Activated T-helper 9 cell treated with anti-CD3 and anti-CD28 coated beads, Interleukin-2, amount 50 U/mL, for 16 hours (primary cell): ENCODE measurements around the gene SCAMP5.

Source experiments
- DNase-seq: peaks from one replicate; pipeline ENCODE4 v3.0.0-alpha.2; 2020; ENCODE audit warnings: low read depth

SCAMP5 gene

GRCh38 chr15:75048394-75048793 lies 53.0 kb downstream of the SCAMP5 start:
- DNase-seq, result no peak

GRCh38 chr15:75049392-75049791 lies 54.0 kb downstream of the SCAMP5 start:
- DNase-seq, result no peak

- no peak for DNase-seq
These were observed 54.9 kb downstream of the SCAMP5 start for GRCh38 chr15:75050283-75050682.

- no peak for DNase-seq
These were observed 55.8 kb downstream of the SCAMP5 start for GRCh38 chr15:75051191-75051608.

GRCh38 chr15:75051711-75052110 lies 56.3 kb downstream of the SCAMP5 start:
- no peak for DNase-seq

- no peak for DNase-seq
These were observed 57.8 kb downstream of the SCAMP5 start for GRCh38 chr15:75052972-75053747.

GRCh38 chr15:75053748-75054125 lies 58.4 kb downstream of the SCAMP5 start:
- no peak for DNase-seq

GRCh38 chr15:75054172-75054897 lies 59.0 kb downstream of the SCAMP5 start:
- no peak for DNase-seq

- no peak for DNase-seq
These were observed 60.7 kb downstream of the SCAMP5 start for GRCh38 chr15:75056036-75056435.

GRCh38 chr15:75058127-75058905 lies 63.0 kb downstream of the SCAMP5 start:
- DNase-seq, result no peak

GRCh38 chr15:75059607-75060006 lies 64.2 kb downstream of the SCAMP5 start:
- DNase-seq, result no peak

- no peak for DNase-seq
These were observed 65.9 kb downstream of the SCAMP5 start for GRCh38 chr15:75061272-75061671.

GRCh38 chr15:75062706-75063105 lies 67.3 kb downstream of the SCAMP5 start:
- no peak for DNase-seq

- DNase-seq, result no peak
These were observed 68.0 kb downstream of the SCAMP5 start for GRCh38 chr15:75063338-75063737.

- DNase-seq, result no peak
These were observed 68.5 kb downstream of the SCAMP5 start for GRCh38 chr15:75063889-75064288.

GRCh38 chr15:75064846-75065245 lies 69.5 kb downstream of the SCAMP5 start:
- DNase-seq, result no peak

- DNase-seq, result no peak
These were observed 70.1 kb downstream of the SCAMP5 start for GRCh38 chr15:75065467-75065850.

GRCh38 chr15:75065851-75066509 lies 70.6 kb downstream of the SCAMP5 start:
- DNase-seq, result no peak

- no peak for DNase-seq
These were observed 71.9 kb downstream of the SCAMP5 start for GRCh38 chr15:75067123-75067830.

GRCh38 chr15:75068748-75069147 lies 73.4 kb downstream of the SCAMP5 start:
- no peak for DNase-seq

- no peak for DNase-seq
These were observed 74.0 kb downstream of the SCAMP5 start for GRCh38 chr15:75069301-75069925.
